Neural progenitor cell (in vitro differentiated cells): ENCODE results near the gene PCSK4. TPM values are rescaled to one million over a fixed set of nuclear protein-coding genes. Genes with fewer than 3 reads are reported as not detected.
"Not testable (repeated sequence)": the region's sequence is repeated elsewhere in the genome, so short reads cannot be mapped to it uniquely, and the experiment has no call there.

Experiments
- DNase-seq: peaks from one replicate; pipeline ENCODE4 v3.0.0-alpha.2; 2016; ENCODE audit warnings: low spot score
- H2AFZ ChIP-seq: fragments of 200-600 bp; sonication (generic); replicated peaks from 2 replicates; pipeline ENCODE4 v1.6.1; 2016; ENCODE audit warnings: antibody characterized with exemption
- H3F3A ChIP-seq: fragments of 200-600 bp; sonication (generic); 2 replicates; pipeline ENCODE4 v1.6.1; 2016; ENCODE audit warnings: antibody characterized with exemption, low read depth
- H3K27ac ChIP-seq: fragments of 200-600 bp; sonication (generic); 2 replicates; pipeline ENCODE4 v1.5.1; 2016; ENCODE audit warnings: mild to moderate bottlenecking
- H3K27me3 ChIP-seq: fragments of 200-600 bp; sonication (generic); 2 replicates; pipeline ENCODE4 v1.6.1; 2016; ENCODE audit warnings: mild to moderate bottlenecking, moderate library complexity
- H3K36me3 ChIP-seq: fragments of 200-600 bp; sonication (generic); 2 replicates; pipeline ENCODE4 v1.5.1; 2016
- H3K4me1 ChIP-seq: fragments of 200-600 bp; sonication (generic); 2 replicates; pipeline ENCODE4 v1.6.1; 2016; ENCODE audit warnings: mixed run types
- H3K4me2 ChIP-seq: fragments of 200-600 bp; sonication (generic); 2 replicates; pipeline ENCODE4 v1.6.1; 2016
- H3K4me3 ChIP-seq: fragments of 200-600 bp; sonication (generic); 2 replicates; pipeline ENCODE4 v1.5.1; 2016
- H3K79me2 ChIP-seq: fragments of 200-600 bp; sonication (generic); 2 replicates; pipeline ENCODE4 v1.6.1; 2016; ENCODE audit warnings: low read depth
- H3K9ac ChIP-seq: fragments of 200-600 bp; sonication (generic); 2 replicates; pipeline ENCODE4 v1.6.1; 2016
- H3K9me3 ChIP-seq: fragments of 200-600 bp; sonication (generic); 2 replicates; pipeline ENCODE4 v1.5.1; 2016; ENCODE audit warnings: low read depth
- H4K20me1 ChIP-seq: fragments of 200-600 bp; sonication (generic); 2 replicates; pipeline ENCODE4 v1.6.1; 2016; ENCODE audit warnings: low read depth
- H3K27ac Mint-ChIP-seq: 3 replicates; pipeline ENCODE4 v1.8.0; 2021; ENCODE audit warnings: mixed read lengths
- H3K27me3 Mint-ChIP-seq: 2 replicates; pipeline ENCODE4 v1.8.0; 2022; ENCODE audit warnings: low read depth, mild to moderate bottlenecking, inconsistent platforms, moderate library complexity, mixed read lengths; ENCODE audit not compliant: insufficient read depth
- H3K36me3 Mint-ChIP-seq: 3 replicates; pipeline ENCODE4 v1.8.0; 2021; ENCODE audit warnings: mixed read lengths
- H3K4me1 Mint-ChIP-seq: 3 replicates; pipeline ENCODE4 v1.8.0; 2021; ENCODE audit warnings: mixed read lengths
- H3K4me3 Mint-ChIP-seq: 3 replicates; pipeline ENCODE4 v1.8.0; 2021; ENCODE audit warnings: mild to moderate bottlenecking, moderate library complexity, mixed read lengths
- H3K9me3 Mint-ChIP-seq: 3 replicates; pipeline ENCODE4 v1.8.0; 2020; ENCODE audit warnings: mixed read lengths
- CTCF ChIP-seq: fragments of 200-600 bp; sonication (generic); IDR thresholded peaks from 2 replicates; pipeline ENCODE4 v1.5.1; 2017; ENCODE audit warnings: antibody characterized with exemption, mild to moderate bottlenecking
- EZH2 ChIP-seq: fragments of 200-600 bp; sonication (generic); IDR thresholded peaks from 2 replicates; pipeline ENCODE4 v1.6.1; 2017; ENCODE audit warnings: antibody characterized with exemption, mild to moderate bottlenecking, moderate library complexity
- EZH2phosphoT487 ChIP-seq: fragments of 200-600 bp; sonication (generic); IDR thresholded peaks from 2 replicates; pipeline ENCODE4 v1.6.1; 2017; ENCODE audit warnings: antibody characterized with exemption
- total RNA-seq: library from RNA; depleted of rRNA; stranded (reverse); fragments of >200 nt; gene quantifications from 2 replicates; pipeline ENCODE4 v1.2.3, GENCODE V29; 2015; ENCODE audit warnings: low replicate concordance

PCSK4 gene
- total RNA-seq, 1 donor from 2014 or later = 3.6 TPM

GRCh38 chr19:1521636-1522035 is 31.5 kb upstream of the PCSK4 start:
- no peak overlapping the region for H3K9ac ChIP-seq
- no peak overlapping the region for H3K4me2 ChIP-seq
- DNase-seq = no peak
- no peak overlapping the region for H3K27ac ChIP-seq
- H3K79me2 ChIP-seq = no peaks in the 10 kb centered on the region
- peaks cover 9% of the 10 kb centered on the region for H3K4me1 Mint-ChIP-seq
- peaks cover 5% of the 10 kb centered on the region for H3K36me3 Mint-ChIP-seq
- H2AFZ ChIP-seq = no peak overlapping the region
- no peak for TF ChIP-seq EZH2phosphoT487
- TF ChIP-seq CTCF = no peak
- no peak for TF ChIP-seq EZH2
- peaks cover 21% of the 10 kb centered on the region for H3F3A ChIP-seq
- H3K4me3 ChIP-seq = no peak overlapping the region
- H3K4me3 Mint-ChIP-seq = no peak overlapping the region
- no peaks in the 10 kb centered on the region for H3K9me3 ChIP-seq
- no peaks in the 10 kb centered on the region for H3K36me3 ChIP-seq
- peaks cover 92% of the 10 kb centered on the region for H3K27me3 ChIP-seq
- H3K27ac Mint-ChIP-seq = no peak overlapping the region
- H3K4me1 ChIP-seq = no peaks in the 10 kb centered on the region
- H3K27me3 Mint-ChIP-seq = peaks cover 38% of the 10 kb centered on the region
- H4K20me1 ChIP-seq = peaks cover 13% of the 10 kb centered on the region
- H3K9me3 Mint-ChIP-seq = peaks cover 6% of the 10 kb centered on the region

- Histone ChIP-seq H3K4me1 (no peaks in the 10 kb centered on the region), H3K9ac (no peak overlapping the region), H3K27me3 (peaks cover 92% of the 10 kb centered on the region), H3K4me2 (no peak overlapping the region), H3K4me3 (no peak overlapping the region), H3F3A (peaks cover 21% of the 10 kb centered on the region), H2AFZ (no peak overlapping the region), H3K36me3 (no peaks in the 10 kb centered on the region), H4K20me1 (peaks cover 13% of the 10 kb centered on the region), H3K27ac (no peak overlapping the region), H3K79me2 (no peaks in the 10 kb centered on the region), H3K9me3 (no peaks in the 10 kb centered on the region)
- peaks cover 9% of the 10 kb centered on the region for H3K4me1 Mint-ChIP-seq
- DNase-seq = no peak
- no peak for TF ChIP-seq EZH2phosphoT487
- TF ChIP-seq EZH2 = no peak
- TF ChIP-seq CTCF = no peak
- H3K9me3 Mint-ChIP-seq = peaks cover 6% of the 10 kb centered on the region
- no peak overlapping the region for H3K4me3 Mint-ChIP-seq
- H3K36me3 Mint-ChIP-seq = peaks cover 5% of the 10 kb centered on the region
- H3K27me3 Mint-ChIP-seq = peaks cover 31% of the 10 kb centered on the region
- no peak overlapping the region for H3K27ac Mint-ChIP-seq
Observed at GRCh38 chr19:1520203-1520780, 30.1 kb upstream of the PCSK4 start.

GRCh38 chr19:1519802-1520201 is 29.7 kb upstream of the PCSK4 start:
- not testable (repeated sequence) for H3K36me3 Mint-ChIP-seq, H3K27ac Mint-ChIP-seq, DNase-seq, H3K4me1 ChIP-seq, H2AFZ ChIP-seq, H3K9ac ChIP-seq, H3K4me2 ChIP-seq, H3K27ac ChIP-seq, H3K36me3 ChIP-seq, H3K4me1 Mint-ChIP-seq, H3K4me3 Mint-ChIP-seq, H3K4me3 ChIP-seq, H3K9me3 Mint-ChIP-seq, H3K9me3 ChIP-seq, H3K79me2 ChIP-seq
- H3K27me3 Mint-ChIP-seq = peaks cover 27% of the 10 kb centered on the region
- H4K20me1 ChIP-seq = peaks cover 11% of the 10 kb centered on the region
- peaks cover 92% of the 10 kb centered on the region for H3K27me3 ChIP-seq
- H3F3A ChIP-seq = peaks cover 21% of the 10 kb centered on the region

GRCh38 chr19:1518471-1518870 is 28.3 kb upstream of the PCSK4 start:
- Histone ChIP-seq H3F3A (peaks cover 17% of the 10 kb centered on the region), H3K27me3 (peaks cover 92% of the 10 kb centered on the region), H4K20me1 (peaks cover 8% of the 10 kb centered on the region), H3K9me3 (no peaks in the 10 kb centered on the region), H2AFZ (no peak overlapping the region), H3K4me3 (no peak overlapping the region), H3K9ac (no peak overlapping the region), H3K4me2 (no peak overlapping the region), H3K4me1 (no peaks in the 10 kb centered on the region), H3K79me2 (no peaks in the 10 kb centered on the region), H3K27ac (no peak overlapping the region), H3K36me3 (no peaks in the 10 kb centered on the region)
- Mint-ChIP-seq H3K27ac (no peak overlapping the region), H3K36me3 (no peaks in the 10 kb centered on the region), H3K27me3 (peaks cover 28% of the 10 kb centered on the region), H3K9me3 (no peaks in the 10 kb centered on the region), H3K4me3 (no peak overlapping the region), H3K4me1 (peaks cover 3% of the 10 kb centered on the region)
- TF ChIP-seq CTCF (no peak), EZH2phosphoT487 (no peak), EZH2 (no peak)
- DNase-seq = no peak
